GM23338 (cell line): ENCODE data around the gene CCNI2. TPM values are rescaled to one million over a fixed set of nuclear protein-coding genes. Genes with fewer than 3 reads are reported as not detected.

Source experiments
- ATAC-seq: fragments of 200-7000 bp; cut with Tn5 transposase; 3 replicates; pipeline ENCODE4 v1.9.1; 2020
- DNase-seq: peaks from one replicate; pipeline ENCODE4 v3.0.0-alpha.2; 2015; ENCODE audit warnings: low spot score
- H2AFZ ChIP-seq: fragments of 200-600 bp; sonication (generic); 2 replicates; pipeline ENCODE4 v1.8.0; 2016; ENCODE audit warnings: antibody characterized with exemption, mild to moderate bottlenecking, moderate library complexity
- H3F3A ChIP-seq: fragments of 200-600 bp; sonication (generic); replicated peaks from 2 replicates; pipeline ENCODE4 v1.8.0; 2017; ENCODE audit warnings: antibody characterized with exemption, mixed run types, low read depth
- H3K27ac ChIP-seq: fragments of 200-600 bp; sonication (generic); 2 replicates; pipeline ENCODE4 v1.6.1; 2016; ENCODE audit warnings: low read depth
- H3K27me3 ChIP-seq: fragments of 200-600 bp; sonication (generic); 2 replicates; pipeline ENCODE4 v1.8.0; 2016; ENCODE audit warnings: mild to moderate bottlenecking, mixed run types, moderate library complexity; ENCODE audit not compliant: insufficient read depth
- H3K36me3 ChIP-seq: fragments of 200-600 bp; sonication (generic); 2 replicates; pipeline ENCODE4 v1.8.0; 2016; ENCODE audit warnings: mild to moderate bottlenecking; ENCODE audit not compliant: insufficient read depth
- H3K4me1 ChIP-seq: fragments of 200-600 bp; sonication (generic); 2 replicates; pipeline ENCODE4 v1.8.0; 2016; ENCODE audit warnings: mild to moderate bottlenecking, moderate library complexity; ENCODE audit not compliant: insufficient read depth
- H3K4me2 ChIP-seq: fragments of 200-600 bp; sonication (generic); 2 replicates; pipeline ENCODE4 v1.7.1; 2017; ENCODE audit warnings: mixed run types
- H3K4me3 ChIP-seq: fragments of 200-600 bp; sonication (generic); 2 replicates; pipeline ENCODE4 v1.6.1; 2016; ENCODE audit warnings: mixed run types
- H3K79me2 ChIP-seq: fragments of 200-600 bp; sonication (generic); replicated peaks from 2 replicates; pipeline ENCODE4 v1.8.0; 2017; ENCODE audit warnings: mild to moderate bottlenecking; ENCODE audit not compliant: insufficient read depth
- H3K9me2 ChIP-seq: fragments of 200-600 bp; sonication (generic); 2 replicates; pipeline ENCODE4 v1.8.0; 2017; ENCODE audit not compliant: insufficient read depth
- H4K20me1 ChIP-seq: fragments of 200-600 bp; sonication (generic); replicated peaks from 2 replicates; pipeline ENCODE4 v1.8.0; 2017; ENCODE audit warnings: mild to moderate bottlenecking; ENCODE audit not compliant: insufficient read depth
- H3K27ac Mint-ChIP-seq: 2 replicates; pipeline ENCODE4 v1.8.0; 2020; ENCODE audit warnings: inconsistent platforms, mild to moderate bottlenecking, moderate library complexity, mixed read lengths
- H3K27me3 Mint-ChIP-seq: 3 replicates; pipeline ENCODE4 v1.8.0; 2022; ENCODE audit warnings: low read depth, mild to moderate bottlenecking, moderate library complexity, mixed read lengths, inconsistent platforms; ENCODE audit not compliant: insufficient read depth, poor library complexity
- H3K36me3 Mint-ChIP-seq: 3 replicates; pipeline ENCODE4 v1.8.0; 2021; ENCODE audit warnings: low read depth, mild to moderate bottlenecking, inconsistent platforms, moderate library complexity, mixed read lengths
- H3K4me1 Mint-ChIP-seq: 3 replicates; pipeline ENCODE4 v1.8.0; 2020; ENCODE audit warnings: mild to moderate bottlenecking, inconsistent platforms, mixed read lengths
- H3K4me3 Mint-ChIP-seq: 3 replicates; pipeline ENCODE4 v1.8.0; 2021; ENCODE audit warnings: moderate library complexity, mild to moderate bottlenecking, inconsistent platforms, mixed read lengths
- H3K9me3 Mint-ChIP-seq: 3 replicates; pipeline ENCODE4 v1.8.0; 2020; ENCODE audit warnings: moderate library complexity, mild to moderate bottlenecking, inconsistent platforms, mixed read lengths
- CREB1 ChIP-seq: fragments of 250-450 bp; sonication (Bioruptor Pico); IDR thresholded peaks from 2 replicates; pipeline ENCODE4 v1.5.0; 2020; ENCODE audit warnings: low read depth, mild to moderate bottlenecking, moderate library complexity
- EZH2phosphoT487 ChIP-seq: fragments of 200-600 bp; sonication (generic); IDR thresholded peaks from one replicate; pipeline ENCODE4 v1.8.1; 2018; ENCODE audit warnings: antibody characterized with exemption; ENCODE audit not compliant: unreplicated experiment
- JUNB ChIP-seq: IDR thresholded peaks from one replicate; pipeline ENCODE4 v1.6.1; 2016; ENCODE audit warnings: antibody characterized with exemption; ENCODE audit not compliant: unreplicated experiment
- ZNF114 ChIP-seq: fragments of 250-450 bp; sonication (Bioruptor Pico); IDR thresholded peaks from 2 replicates; pipeline ENCODE4 v1.5.0; 2020; ENCODE audit warnings: mild to moderate bottlenecking, moderate library complexity
- polyA plus RNA-seq: library from polyadenylated mRNA; unstranded; fragments of >200 nt; fragmentation: Nextera tagmentation; extraction: Ambion mirVana; gene quantifications from 2 replicates; pipeline ENCODE4 v1.2.1, GENCODE V29; 2016
- total RNA-seq: library from RNA; depleted of rRNA; stranded (reverse); fragments of >200 nt; shearing (Covaris generic); gene quantifications from 2 replicates; pipeline ENCODE4 v1.2.3, GENCODE V29; 2014
- TF ChIP-seq, protein P1 (sequence below): fragments of 250-450 bp; sonication (Bioruptor Pico); IDR thresholded peaks from 2 replicates; pipeline ENCODE4 v1.5.0; 2020; ENCODE audit warnings: mild to moderate bottlenecking, moderate library complexity

The CCNI2 gene
- total and polyA plus RNA-seq, 2 experiments from 2014 or later, result 0.55 to 2.5 TPM

DNA sequence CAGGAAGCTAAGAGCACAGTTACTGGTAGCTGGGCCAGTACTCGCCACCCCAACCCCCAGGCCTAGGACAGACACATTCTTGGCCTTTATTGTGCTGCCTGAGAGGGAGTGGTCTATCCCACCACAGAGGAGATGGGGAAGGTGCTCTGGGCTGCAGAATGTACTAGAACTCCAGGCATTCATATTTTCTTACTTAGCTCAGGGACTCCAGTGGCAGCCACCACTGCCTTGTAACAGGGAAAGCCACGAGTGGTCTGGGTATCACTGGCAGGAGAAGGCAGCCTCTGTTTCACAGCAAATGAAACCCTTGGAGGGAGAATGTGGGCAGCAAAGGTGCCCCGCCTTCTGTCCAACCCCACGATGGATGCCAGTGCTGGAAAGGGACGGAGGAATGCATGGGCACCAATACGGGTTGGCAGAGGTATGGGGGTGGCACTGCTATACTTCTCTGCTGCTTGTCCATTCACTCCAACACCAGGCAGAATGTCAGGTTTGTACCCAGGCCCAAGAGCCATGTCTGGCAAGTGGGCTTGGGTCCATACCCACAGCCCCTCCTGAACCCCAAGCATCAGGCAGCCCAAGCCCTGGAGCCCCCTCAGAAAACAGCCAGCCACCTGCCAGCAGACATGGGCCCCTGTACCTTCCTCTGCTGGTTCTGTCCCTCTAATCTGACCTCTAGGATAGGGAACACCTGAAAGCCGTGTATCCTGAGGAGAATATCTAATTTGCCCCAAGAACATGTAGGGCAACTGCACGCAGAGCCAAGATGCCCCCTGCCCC, 25.3 kb downstream of the CCNI2 start:
- Histone ChIP-seq H3K4me2 (no peak overlapping the region), H3K27me3 (peaks cover 20% of the 10 kb centered on the region), H3K27ac (no peak overlapping the region), H3K79me2 (peaks cover 4% of the 10 kb centered on the region; the same call in 1 of the 2 replicates), H3F3A (no peaks in the 10 kb centered on the region), H3K4me3 (no peak overlapping the region), H3K9me2 (peaks cover 2% of the 10 kb centered on the region; the same call in 1 of the 2 replicates), H2AFZ (no peak overlapping the region), H3K36me3 (no peaks in the 10 kb centered on the region), H3K4me1 (peaks cover 17% of the 10 kb centered on the region; the same call in 1 of the 2 replicates), H4K20me1 (0 out of 2 replicates have a peak, but pooled peaks cover 4% of the 10 kb centered on the region)
- Mint-ChIP-seq H3K4me1 (peaks cover 26% of the 10 kb centered on the region), H3K27ac (no peak overlapping the region; the same call in 1 of the 2 replicates), H3K36me3 (no peaks in the 10 kb centered on the region; the same call in 2 of the 3 replicates), H3K9me3 (no peaks in the 10 kb centered on the region), H3K4me3 (no peak overlapping the region), H3K27me3 (peaks cover 24% of the 10 kb centered on the region)
- ATAC-seq (no peak; the same call in 2 of the 3 replicates), DNase-seq (no peak)
- no peak for TF ChIP-seq JUNB
- TF ChIP-seq, protein P1, sequence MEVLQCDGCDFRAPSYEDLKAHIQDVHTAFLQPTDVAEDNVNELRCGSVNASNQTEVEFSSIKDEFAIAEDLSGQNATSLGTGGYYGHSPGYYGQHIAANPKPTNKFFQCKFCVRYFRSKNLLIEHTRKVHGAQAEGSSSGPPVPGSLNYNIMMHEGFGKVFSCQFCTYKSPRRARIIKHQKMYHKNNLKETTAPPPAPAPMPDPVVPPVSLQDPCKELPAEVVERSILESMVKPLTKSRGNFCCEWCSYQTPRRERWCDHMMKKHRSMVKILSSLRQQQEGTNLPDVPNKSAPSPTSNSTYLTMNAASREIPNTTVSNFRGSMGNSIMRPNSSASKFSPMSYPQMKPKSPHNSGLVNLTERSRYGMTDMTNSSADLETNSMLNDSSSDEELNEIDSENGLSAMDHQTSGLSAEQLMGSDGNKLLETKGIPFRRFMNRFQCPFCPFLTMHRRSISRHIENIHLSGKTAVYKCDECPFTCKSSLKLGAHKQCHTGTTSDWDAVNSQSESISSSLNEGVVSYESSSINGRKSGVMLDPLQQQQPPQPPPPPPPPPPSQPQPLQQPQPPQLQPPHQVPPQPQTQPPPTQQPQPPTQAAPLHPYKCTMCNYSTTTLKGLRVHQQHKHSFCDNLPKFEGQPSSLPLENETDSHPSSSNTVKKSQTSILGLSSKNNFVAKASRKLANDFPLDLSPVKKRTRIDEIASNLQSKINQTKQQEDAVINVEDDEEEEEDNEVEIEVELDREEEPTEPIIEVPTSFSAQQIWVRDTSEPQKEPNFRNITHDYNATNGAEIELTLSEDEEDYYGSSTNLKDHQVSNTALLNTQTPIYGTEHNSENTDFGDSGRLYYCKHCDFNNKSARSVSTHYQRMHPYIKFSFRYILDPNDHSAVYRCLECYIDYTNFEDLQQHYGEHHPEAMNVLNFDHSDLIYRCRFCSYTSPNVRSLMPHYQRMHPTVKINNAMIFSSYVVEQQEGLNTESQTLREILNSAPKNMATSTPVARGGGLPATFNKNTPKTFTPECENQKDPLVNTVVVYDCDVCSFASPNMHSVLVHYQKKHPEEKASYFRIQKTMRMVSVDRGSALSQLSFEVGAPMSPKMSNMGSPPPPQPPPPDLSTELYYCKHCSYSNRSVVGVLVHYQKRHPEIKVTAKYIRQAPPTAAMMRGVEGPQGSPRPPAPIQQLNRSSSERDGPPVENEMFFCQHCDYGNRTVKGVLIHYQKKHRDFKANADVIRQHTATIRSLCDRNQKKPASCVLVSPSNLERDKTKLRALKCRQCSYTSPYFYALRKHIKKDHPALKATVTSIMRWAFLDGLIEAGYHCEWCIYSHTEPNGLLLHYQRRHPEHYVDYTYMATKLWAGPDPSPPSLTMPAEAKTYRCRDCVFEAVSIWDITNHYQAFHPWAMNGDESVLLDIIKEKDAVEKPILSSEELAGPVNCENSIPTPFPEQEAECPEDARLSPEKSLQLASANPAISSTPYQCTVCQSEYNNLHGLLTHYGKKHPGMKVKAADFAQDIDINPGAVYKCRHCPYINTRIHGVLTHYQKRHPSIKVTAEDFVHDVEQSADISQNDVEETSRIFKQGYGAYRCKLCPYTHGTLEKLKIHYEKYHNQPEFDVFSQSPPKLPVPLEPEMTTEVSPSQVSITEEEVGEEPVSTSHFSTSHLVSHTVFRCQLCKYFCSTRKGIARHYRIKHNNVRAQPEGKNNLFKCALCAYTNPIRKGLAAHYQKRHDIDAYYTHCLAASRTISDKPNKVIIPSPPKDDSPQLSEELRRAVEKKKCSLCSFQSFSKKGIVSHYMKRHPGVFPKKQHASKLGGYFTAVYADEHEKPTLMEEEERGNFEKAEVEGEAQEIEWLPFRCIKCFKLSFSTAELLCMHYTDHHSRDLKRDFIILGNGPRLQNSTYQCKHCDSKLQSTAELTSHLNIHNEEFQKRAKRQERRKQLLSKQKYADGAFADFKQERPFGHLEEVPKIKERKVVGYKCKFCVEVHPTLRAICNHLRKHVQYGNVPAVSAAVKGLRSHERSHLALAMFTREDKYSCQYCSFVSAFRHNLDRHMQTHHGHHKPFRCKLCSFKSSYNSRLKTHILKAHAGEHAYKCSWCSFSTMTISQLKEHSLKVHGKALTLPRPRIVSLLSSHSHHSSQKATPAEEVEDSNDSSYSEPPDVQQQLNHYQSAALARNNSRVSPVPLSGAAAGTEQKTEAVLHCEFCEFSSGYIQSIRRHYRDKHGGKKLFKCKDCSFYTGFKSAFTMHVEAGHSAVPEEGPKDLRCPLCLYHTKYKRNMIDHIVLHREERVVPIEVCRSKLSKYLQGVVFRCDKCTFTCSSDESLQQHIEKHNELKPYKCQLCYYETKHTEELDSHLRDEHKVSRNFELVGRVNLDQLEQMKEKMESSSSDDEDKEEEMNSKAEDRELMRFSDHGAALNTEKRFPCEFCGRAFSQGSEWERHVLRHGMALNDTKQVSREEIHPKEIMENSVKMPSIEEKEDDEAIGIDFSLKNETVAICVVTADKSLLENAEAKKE (CRISPR knock-in tag), result no peak
- no peak for TF ChIP-seq ZNF114 (CRISPR knock-in tag)
- TF ChIP-seq EZH2phosphoT487, result no peak
- TF ChIP-seq CREB1 (CRISPR knock-in tag), result no peak
